Measurements from ENCODE around the gene GNAT1.

GNAT1 gene

GRCh38 chr3:50163572-50164455 lies 27.6 kb upstream of the GNAT1 start:
- peak; percentile 90 for DNase-seq (ENCODE audit: low read depth)

- DNase-seq (ENCODE audit: low read depth), result no peak
Observed at GRCh38 chr3:50164481-50164880, 26.9 kb upstream of the GNAT1 start.

- DNase-seq (ENCODE audit: low read depth), result peak; percentile 58
Observed at GRCh38 chr3:50164984-50165909, 26.2 kb upstream of the GNAT1 start.

- no peak for DNase-seq (ENCODE audit: low read depth)
Observed at GRCh38 chr3:50165910-50166538, 25.4 kb upstream of the GNAT1 start.

GRCh38 chr3:50166620-50167019 lies 24.8 kb upstream of the GNAT1 start:
- DNase-seq (ENCODE audit: low read depth), result no peak

- DNase-seq (ENCODE audit: low read depth), result no peak
Observed at GRCh38 chr3:50167069-50167840, 24.2 kb upstream of the GNAT1 start.

GRCh38 chr3:50167841-50168209 lies 23.6 kb upstream of the GNAT1 start:
- DNase-seq (ENCODE audit: low read depth), result no peak

GRCh38 chr3:50168388-50168787 lies 23.0 kb upstream of the GNAT1 start:
- no peak for DNase-seq (ENCODE audit: low read depth)

GRCh38 chr3:50168791-50169190 lies 22.6 kb upstream of the GNAT1 start:
- no peak for DNase-seq (ENCODE audit: low read depth)

GRCh38 chr3:50169232-50169832 lies 22.1 kb upstream of the GNAT1 start:
- DNase-seq (ENCODE audit: low read depth), result no peak

GRCh38 chr3:50169858-50170257 lies 21.6 kb upstream of the GNAT1 start:
- DNase-seq (ENCODE audit: low read depth), result no peak

- no peak for DNase-seq (ENCODE audit: low read depth)
Observed at GRCh38 chr3:50170689-50171088, 20.7 kb upstream of the GNAT1 start.

- DNase-seq (ENCODE audit: low read depth), result no peak
Observed at GRCh38 chr3:50171540-50172301, 19.7 kb upstream of the GNAT1 start.

- no peak for DNase-seq (ENCODE audit: low read depth)
Observed at GRCh38 chr3:50172626-50173220, 18.7 kb upstream of the GNAT1 start.

GRCh38 chr3:50173685-50174516 lies 17.5 kb upstream of the GNAT1 start:
- DNase-seq (ENCODE audit: low read depth), result no peak

GRCh38 chr3:50174517-50174895 lies 16.9 kb upstream of the GNAT1 start:
- DNase-seq (ENCODE audit: low read depth), result no peak

- no peak for DNase-seq (ENCODE audit: low read depth)
Observed at GRCh38 chr3:50174947-50175524, 16.4 kb upstream of the GNAT1 start.

- DNase-seq (ENCODE audit: low read depth), result no peak
Observed at GRCh38 chr3:50177346-50177745, 14.1 kb upstream of the GNAT1 start.

- DNase-seq (ENCODE audit: low read depth), result no peak
Observed at GRCh38 chr3:50179710-50180109, 11.7 kb upstream of the GNAT1 start.
